ENCODE data around the gene TMEFF2.

The TMEFF2 gene

DNA sequence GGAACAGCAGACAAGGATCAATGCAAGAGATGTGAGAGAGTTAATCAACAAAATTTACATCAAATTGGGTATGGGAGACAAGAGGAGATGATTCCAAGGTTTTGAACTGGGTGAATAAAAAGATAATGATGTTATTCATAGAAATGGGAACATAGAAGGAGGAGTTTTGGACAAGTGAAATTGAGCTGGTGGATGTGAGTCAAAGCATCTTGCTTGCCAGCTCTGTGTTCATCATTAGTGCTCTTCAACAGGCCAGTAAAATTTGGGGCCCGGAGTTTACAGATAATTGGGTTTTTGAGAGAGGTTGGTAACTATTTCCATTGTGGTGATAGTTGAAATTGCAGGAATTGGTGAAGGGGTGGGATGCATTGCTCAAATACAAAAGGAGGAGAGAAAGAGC is 277.9 kb downstream of the TMEFF2 start:
- no peak for DNase-seq (ENCODE audit: extremely low read depth, low read depth)
- TF ChIP-seq CTCF (IDR thresholded peaks at IDR 0.05; ENCODE audit: low read depth, low read length) = no peak

DNA sequence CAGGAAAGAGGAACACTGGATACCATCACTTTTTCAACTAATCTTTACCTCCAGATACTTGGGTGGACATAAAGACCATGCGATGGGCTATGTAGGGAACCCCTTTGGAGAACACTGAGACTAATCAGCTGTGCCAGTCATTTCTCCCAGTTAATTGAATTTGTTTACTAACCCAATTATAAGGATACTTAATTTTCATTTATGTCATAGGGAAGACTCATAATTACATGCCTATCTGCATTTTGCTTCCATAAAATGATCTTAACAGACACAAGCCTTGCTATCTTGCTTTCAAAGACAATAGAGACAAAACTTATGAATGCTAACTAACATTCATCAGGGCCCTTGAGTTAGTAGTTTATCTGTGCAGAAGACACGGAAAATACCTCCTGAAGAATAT is 279.0 kb downstream of the TMEFF2 start:
- DNase-seq (ENCODE audit: extremely low read depth, low read depth) = no peak
- no peak for TF ChIP-seq CTCF (IDR thresholded peaks at IDR 0.05; ENCODE audit: low read depth, low read length)

DNA sequence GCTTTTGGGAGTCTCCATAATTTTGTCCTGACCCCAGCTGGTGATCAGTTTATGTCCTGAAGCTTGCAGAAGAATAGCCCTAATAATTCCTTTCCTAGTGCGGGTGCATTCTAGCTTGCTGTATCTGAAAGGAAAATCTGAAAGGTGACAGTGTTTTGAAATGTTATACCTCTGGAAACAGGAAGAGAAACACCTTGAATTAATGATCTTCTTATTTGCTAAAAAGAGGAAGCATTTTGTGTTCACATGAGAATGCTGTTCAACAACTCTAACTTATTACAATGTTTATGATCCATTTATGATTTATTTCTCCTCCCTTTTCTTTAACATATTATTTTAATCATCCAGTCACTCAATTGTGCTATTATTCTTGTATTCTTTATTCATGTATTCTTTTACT is 280.9 kb downstream of the TMEFF2 start:
- DNase-seq (ENCODE audit: extremely low read depth, low read depth) = no peak
- no peak for TF ChIP-seq CTCF (IDR thresholded peaks at IDR 0.05; ENCODE audit: low read depth, low read length)

DNA sequence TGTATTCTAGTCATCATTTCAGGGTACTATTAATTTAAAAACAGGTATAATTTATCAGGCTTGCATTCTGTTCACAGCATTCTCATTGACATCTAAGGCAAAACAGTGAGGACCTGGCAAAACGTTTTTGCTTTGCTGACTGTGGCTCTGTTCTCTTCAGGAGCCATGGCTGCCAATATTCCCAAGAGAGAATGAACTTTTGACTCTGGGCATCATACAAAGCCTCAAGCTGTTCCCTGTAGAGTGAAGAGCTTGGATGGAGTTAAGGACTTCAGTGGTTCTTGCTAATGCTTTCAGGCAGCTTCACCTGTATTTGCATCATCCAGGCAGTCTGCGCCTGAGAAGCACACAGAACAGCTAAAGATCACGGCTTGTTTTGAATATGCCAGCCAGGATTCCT is 282.0 kb downstream of the TMEFF2 start:
- no peak for TF ChIP-seq CTCF (IDR thresholded peaks at IDR 0.05; ENCODE audit: low read depth, low read length)
- DNase-seq (ENCODE audit: extremely low read depth, low read depth) = no peak

DNA sequence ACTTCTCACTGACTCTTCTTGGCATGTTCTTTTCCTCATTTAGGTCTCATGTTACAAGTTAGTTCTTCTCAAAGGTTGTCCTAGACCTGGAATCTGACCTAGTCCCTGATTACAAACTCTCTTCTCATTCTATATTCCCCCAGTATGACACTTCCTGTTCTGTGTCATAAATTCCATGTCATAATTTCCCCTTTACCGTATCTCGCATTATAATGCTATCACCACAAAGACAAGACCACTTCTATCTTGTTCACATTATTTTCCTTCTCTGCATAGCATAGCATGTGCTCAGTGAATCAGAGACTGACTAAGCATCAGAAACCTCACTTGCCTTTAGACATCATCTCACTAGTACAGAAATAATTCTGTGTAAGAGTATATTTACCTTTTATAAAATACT is 284.2 kb downstream of the TMEFF2 start:
- no peak for DNase-seq (ENCODE audit: extremely low read depth, low read depth)
- no peak for TF ChIP-seq CTCF (IDR thresholded peaks at IDR 0.05; ENCODE audit: low read depth, low read length)

GRCh38 chr2:191908874-191909273 is 285.9 kb downstream of the TMEFF2 start:
- no peak for DNase-seq (ENCODE audit: extremely low read depth, low read depth)
- no peak for TF ChIP-seq CTCF (IDR thresholded peaks at IDR 0.05; ENCODE audit: low read depth, low read length)

GRCh38 chr2:191907545-191907944 is 287.2 kb downstream of the TMEFF2 start:
- no peak for DNase-seq (ENCODE audit: extremely low read depth, low read depth)
- TF ChIP-seq CTCF (IDR thresholded peaks at IDR 0.05; ENCODE audit: low read depth, low read length) = no peak
